Measurements from ENCODE around the gene RSKR.
A peak's percentile ranks its signal among the peaks of the same experiment; 100 is the strongest.

Gene RSKR

GRCh38 chr17:28616281-28616680, 2.3 kb upstream of the RSKR start:
- H3K9me3 ChIP-seq (ENCODE audit: control insufficient read depth, low read length): no peaks in the 10 kb centered on the region
- H2BK5ac ChIP-seq (ENCODE audit: low read depth, low read length, poor library complexity, severe bottlenecking): no peak overlapping the region
- H4K8ac ChIP-seq (ENCODE audit: low read length): no peak overlapping the region
- no peak overlapping the region for H2BK120ac ChIP-seq (ENCODE audit: low read depth, low read length)
- no peak overlapping the region for H4K91ac ChIP-seq (ENCODE audit: low read length)
- no peak overlapping the region for H3K23ac ChIP-seq (ENCODE audit: low read length in 2 of 2)
- H2BK15ac ChIP-seq (ENCODE audit: low read depth, poor library complexity, severe bottlenecking): no peak overlapping the region
- no peak overlapping the region for H2AFZ ChIP-seq (ENCODE audit: low read depth, low read length)
- no peak overlapping the region for H2AK5ac ChIP-seq (ENCODE audit: low read length, severe bottlenecking)
- H3K27me3 ChIP-seq (ENCODE audit: control insufficient read depth in 1 of 2, insufficient read depth in 1 of 2, low read length in 2 of 2): no peaks in the 10 kb centered on the region
- no peak overlapping the region for H3K9ac ChIP-seq (ENCODE audit: low read length)
- H3K79me1 ChIP-seq (replicated peaks; ENCODE audit: low read length, poor library complexity, severe bottlenecking): peaks cover 7% of the 10 kb centered on the region
- no peak overlapping the region for H3K18ac ChIP-seq (ENCODE audit: low read depth in 1 of 2, low read length in 2 of 2)
- no peak for DNase-seq
- no peak overlapping the region for H3K14ac ChIP-seq (ENCODE audit: low read length in 2 of 2)
- H3K4me3 ChIP-seq (ENCODE audit: insufficient read depth in 1 of 2, low read depth in 1 of 2, low read length in 2 of 2): no peak overlapping the region
- H3K4ac ChIP-seq (ENCODE audit: low read depth in 1 of 2, low read length in 2 of 2): no peak overlapping the region
- H3K4me1 ChIP-seq (ENCODE audit: control insufficient read depth, insufficient read depth, low read depth, low read length): no peaks in the 10 kb centered on the region
- H3K36me3 ChIP-seq (ENCODE audit: control insufficient read depth in 1 of 2, insufficient read depth in 2 of 2, low read depth in 1 of 2, low read length in 2 of 2): peaks cover 73 to 99% of the 10 kb centered on the region in 2 experiments
- no peak overlapping the region for H2BK12ac ChIP-seq (ENCODE audit: low read length in 2 of 2)
- H3K27ac ChIP-seq (ENCODE audit: low read length, poor library complexity, severe bottlenecking): no peak overlapping the region
- no peak overlapping the region for H3K4me2 ChIP-seq (ENCODE audit: low read length, poor library complexity, severe bottlenecking)
- 88% methylated on average over 7 of the region's 7 CpGs for WGBS

GRCh38 chr17:28615260-28615940, 1.4 kb upstream of the RSKR start:
- Histone ChIP-seq H3K27ac (ENCODE audit: low read length, poor library complexity, severe bottlenecking) (no peak overlapping the region), H3K23ac (ENCODE audit: low read length in 2 of 2) (no peak overlapping the region), H2AFZ (ENCODE audit: low read depth, low read length) (no peak overlapping the region), H3K9me3 (ENCODE audit: control insufficient read depth, low read length) (no peaks in the 10 kb centered on the region), H3K9ac (ENCODE audit: low read length) (no peak overlapping the region), H3K14ac (ENCODE audit: low read length in 2 of 2) (no peak overlapping the region), H3K18ac (ENCODE audit: low read depth in 1 of 2, low read length in 2 of 2) (no peak overlapping the region), H3K27me3 (ENCODE audit: control insufficient read depth in 1 of 2, insufficient read depth in 1 of 2, low read length in 2 of 2) (no peaks in the 10 kb centered on the region), H3K4me3 (ENCODE audit: insufficient read depth in 1 of 2, low read depth in 1 of 2, low read length in 2 of 2) (no peak overlapping the region), H3K4me2 (ENCODE audit: low read length, poor library complexity, severe bottlenecking) (no peak overlapping the region), H3K4ac (ENCODE audit: low read depth in 1 of 2, low read length in 2 of 2) (no peak overlapping the region), H2BK12ac (ENCODE audit: low read length in 2 of 2) (no peak overlapping the region), H3K79me1 (replicated peaks; ENCODE audit: low read length, poor library complexity, severe bottlenecking) (peaks cover 5% of the 10 kb centered on the region), H3K4me1 (ENCODE audit: control insufficient read depth, insufficient read depth, low read depth, low read length) (no peaks in the 10 kb centered on the region), H2AK5ac (ENCODE audit: low read length, severe bottlenecking) (no peak overlapping the region), H2BK5ac (ENCODE audit: low read depth, low read length, poor library complexity, severe bottlenecking) (no peak overlapping the region), H2BK120ac (ENCODE audit: low read depth, low read length) (no peak overlapping the region), H4K91ac (ENCODE audit: low read length) (no peak overlapping the region), H2BK15ac (ENCODE audit: low read depth, poor library complexity, severe bottlenecking) (no peak overlapping the region), H4K8ac (ENCODE audit: low read length) (no peak overlapping the region), H3K36me3 (ENCODE audit: control insufficient read depth in 1 of 2, insufficient read depth in 2 of 2, low read depth in 1 of 2, low read length in 2 of 2) (peaks cover 69 to 99% of the 10 kb centered on the region in 2 experiments)
- 98% methylated on average over 3 of the region's 4 CpGs for WGBS
- DNase-seq: no peak

GRCh38 chr17:28612936-28613872, 781 bp downstream of the RSKR start:
- Histone ChIP-seq H2BK120ac (ENCODE audit: low read depth, low read length) (no peak overlapping the region), H3K27me3 (ENCODE audit: control insufficient read depth in 1 of 2, insufficient read depth in 1 of 2, low read length in 2 of 2) (no peaks in the 10 kb centered on the region), H2AFZ (ENCODE audit: low read depth, low read length) (no peak overlapping the region), H3K27ac (ENCODE audit: low read length, poor library complexity, severe bottlenecking) (no peak overlapping the region), H3K18ac (ENCODE audit: low read depth in 1 of 2, low read length in 2 of 2) (no peak overlapping the region), H3K23ac (ENCODE audit: low read length in 2 of 2) (no peak overlapping the region), H2BK15ac (ENCODE audit: low read depth, poor library complexity, severe bottlenecking) (no peak overlapping the region), H3K4ac (ENCODE audit: low read depth in 1 of 2, low read length in 2 of 2) (no peak overlapping the region), H3K36me3 (ENCODE audit: control insufficient read depth in 1 of 2, insufficient read depth in 2 of 2, low read depth in 1 of 2, low read length in 2 of 2) (peaks cover 58 to 86% of the 10 kb centered on the region in 2 experiments), H2BK5ac (ENCODE audit: low read depth, low read length, poor library complexity, severe bottlenecking) (no peak overlapping the region), H3K9ac (ENCODE audit: low read length) (no peak overlapping the region), H3K4me3 (ENCODE audit: insufficient read depth in 1 of 2, low read depth in 1 of 2, low read length in 2 of 2) (no peak overlapping the region), H3K4me2 (ENCODE audit: low read length, poor library complexity, severe bottlenecking) (no peak overlapping the region), H3K9me3 (ENCODE audit: control insufficient read depth, low read length) (no peaks in the 10 kb centered on the region), H4K8ac (ENCODE audit: low read length) (no peak overlapping the region), H3K79me1 (replicated peaks; ENCODE audit: low read length, poor library complexity, severe bottlenecking) (peaks cover 2% of the 10 kb centered on the region), H3K14ac (ENCODE audit: low read length in 2 of 2) (no peak overlapping the region), H2BK12ac (ENCODE audit: low read length in 2 of 2) (no peak overlapping the region), H4K91ac (ENCODE audit: low read length) (no peak overlapping the region), H2AK5ac (ENCODE audit: low read length, severe bottlenecking) (no peak overlapping the region), H3K4me1 (ENCODE audit: control insufficient read depth, insufficient read depth, low read depth, low read length) (no peaks in the 10 kb centered on the region)
- 94% methylated on average over 5 of the region's 6 CpGs for WGBS
- DNase-seq: peak; percentile 47

GRCh38 chr17:28612531-28612930, 1.5 kb downstream of the RSKR start:
- no peak overlapping the region for H3K4me3 ChIP-seq (ENCODE audit: insufficient read depth in 1 of 2, low read depth in 1 of 2, low read length in 2 of 2)
- H2BK5ac ChIP-seq (ENCODE audit: low read depth, low read length, poor library complexity, severe bottlenecking): no peak overlapping the region
- no peak overlapping the region for H2BK12ac ChIP-seq (ENCODE audit: low read length in 2 of 2)
- WGBS: 92% methylated on average over 2 of the region's 2 CpGs
- H2BK120ac ChIP-seq (ENCODE audit: low read depth, low read length): no peak overlapping the region
- no peak for DNase-seq
- no peak overlapping the region for H2AFZ ChIP-seq (ENCODE audit: low read depth, low read length)
- H3K4ac ChIP-seq (ENCODE audit: low read depth in 1 of 2, low read length in 2 of 2): no peak overlapping the region
- no peak overlapping the region for H3K9ac ChIP-seq (ENCODE audit: low read length)
- H3K4me2 ChIP-seq (ENCODE audit: low read length, poor library complexity, severe bottlenecking): no peak overlapping the region
- no peak overlapping the region for H4K91ac ChIP-seq (ENCODE audit: low read length)
- H3K27ac ChIP-seq (ENCODE audit: low read length, poor library complexity, severe bottlenecking): no peak overlapping the region
- H3K36me3 ChIP-seq (ENCODE audit: control insufficient read depth in 1 of 2, insufficient read depth in 2 of 2, low read depth in 1 of 2, low read length in 2 of 2): peaks cover 52 to 79% of the 10 kb centered on the region in 2 experiments
- H3K23ac ChIP-seq (ENCODE audit: low read length in 2 of 2): no peak overlapping the region
- no peaks in the 10 kb centered on the region for H3K27me3 ChIP-seq (ENCODE audit: control insufficient read depth in 1 of 2, insufficient read depth in 1 of 2, low read length in 2 of 2)
- no peak overlapping the region for H2AK5ac ChIP-seq (ENCODE audit: low read length, severe bottlenecking)
- H3K14ac ChIP-seq (ENCODE audit: low read length in 2 of 2): no peak overlapping the region
- H3K18ac ChIP-seq (ENCODE audit: low read depth in 1 of 2, low read length in 2 of 2): no peak overlapping the region
- peaks cover 2% of the 10 kb centered on the region for H3K79me1 ChIP-seq (replicated peaks; ENCODE audit: low read length, poor library complexity, severe bottlenecking)
- no peaks in the 10 kb centered on the region for H3K4me1 ChIP-seq (ENCODE audit: control insufficient read depth, insufficient read depth, low read depth, low read length)
- H2BK15ac ChIP-seq (ENCODE audit: low read depth, poor library complexity, severe bottlenecking): no peak overlapping the region
- no peak overlapping the region for H4K8ac ChIP-seq (ENCODE audit: low read length)
- no peaks in the 10 kb centered on the region for H3K9me3 ChIP-seq (ENCODE audit: control insufficient read depth, low read length)
